A673 (cell line): ENCODE measurements around the gene MYO18B.

Experiments used
- EZH2 ChIP-seq: fragments of 200-600 bp; sonication (generic); IDR thresholded peaks from 2 replicates; pipeline ENCODE4 v1.6.1; 2017; ENCODE audit warnings: borderline replicate concordance, low read depth, mild to moderate bottlenecking, mixed read lengths, antibody characterized with exemption, low read length; ENCODE audit not compliant: poor library complexity, severe bottlenecking
- TF ChIP-seq, protein P1 (sequence below): fragments of 300-800, 200-600 bp; sonication (generic); conservative IDR thresholded peaks from 2 replicates; pipeline ENCODE4 v1.5.1; 2017; ENCODE audit warnings: low read depth, mild to moderate bottlenecking, antibody characterized with exemption, low read length, moderate library complexity, mixed read lengths

- TF ChIP-seq, protein P1, sequence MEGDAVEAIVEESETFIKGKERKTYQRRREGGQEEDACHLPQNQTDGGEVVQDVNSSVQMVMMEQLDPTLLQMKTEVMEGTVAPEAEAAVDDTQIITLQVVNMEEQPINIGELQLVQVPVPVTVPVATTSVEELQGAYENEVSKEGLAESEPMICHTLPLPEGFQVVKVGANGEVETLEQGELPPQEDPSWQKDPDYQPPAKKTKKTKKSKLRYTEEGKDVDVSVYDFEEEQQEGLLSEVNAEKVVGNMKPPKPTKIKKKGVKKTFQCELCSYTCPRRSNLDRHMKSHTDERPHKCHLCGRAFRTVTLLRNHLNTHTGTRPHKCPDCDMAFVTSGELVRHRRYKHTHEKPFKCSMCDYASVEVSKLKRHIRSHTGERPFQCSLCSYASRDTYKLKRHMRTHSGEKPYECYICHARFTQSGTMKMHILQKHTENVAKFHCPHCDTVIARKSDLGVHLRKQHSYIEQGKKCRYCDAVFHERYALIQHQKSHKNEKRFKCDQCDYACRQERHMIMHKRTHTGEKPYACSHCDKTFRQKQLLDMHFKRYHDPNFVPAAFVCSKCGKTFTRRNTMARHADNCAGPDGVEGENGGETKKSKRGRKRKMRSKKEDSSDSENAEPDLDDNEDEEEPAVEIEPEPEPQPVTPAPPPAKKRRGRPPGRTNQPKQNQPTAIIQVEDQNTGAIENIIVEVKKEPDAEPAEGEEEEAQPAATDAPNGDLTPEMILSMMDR, result no peak
- TF ChIP-seq EZH2, result no peak
These were observed 167.8 kb downstream of the MYO18B start for GRCh38 chr22:25909614-25910387.
